Activated naive CD4-positive, alpha-beta T cell treated with anti-CD3 and anti-CD28 coated beads, Interleukin-2, amount 50 U/mL, for 24 hours (primary cell): ENCODE data around the gene TMEM127.
A peak's percentile ranks its signal among the peaks of the same experiment; 100 is the strongest.
"Not testable (repeated sequence)": the region's sequence is repeated elsewhere in the genome, so short reads cannot be mapped to it uniquely, and the experiment has no call there.

Experiments used
- H3K27ac Mint-ChIP-seq: one replicate; pipeline ENCODE4 v1.8.0; 2021; ENCODE audit warnings: mild to moderate bottlenecking, mixed read lengths
- H3K27me3 Mint-ChIP-seq: one replicate; pipeline ENCODE4 v1.8.0; 2021; ENCODE audit warnings: mixed read lengths
- H3K36me3 Mint-ChIP-seq: one replicate; pipeline ENCODE4 v1.8.0; 2021; ENCODE audit warnings: mixed read lengths
- H3K4me1 Mint-ChIP-seq: one replicate; pipeline ENCODE4 v1.8.0; 2021; ENCODE audit warnings: mixed read lengths
- H3K4me3 Mint-ChIP-seq: one replicate; pipeline ENCODE4 v1.8.0; 2021; ENCODE audit warnings: mild to moderate bottlenecking, mixed read lengths
- H3K9me3 Mint-ChIP-seq: one replicate; pipeline ENCODE4 v1.8.0; 2021; ENCODE audit warnings: mixed read lengths

The TMEM127 gene

GRCh38 chr2:96265840-96266679 is at the start of gene TMEM127, which contains the start of gene CIAO1:
TMEM127 (minus strand) TSS chr2:96265997; CDS start chr2:96265381, 616 bp downstream.
CIAO1 (plus strand) TSS chr2:96266225; CDS start chr2:96266351, 126 bp downstream.
- Mint-ChIP-seq H3K9me3 (no peaks in the 10 kb centered on the region), H3K27ac (peak within 1 kb of the TSS; percentile 93), H3K4me3 (peak within 1 kb of the TSS; percentile 97), H3K27me3 (no peaks in the 10 kb centered on the region), H3K36me3 (peaks cover 11% of the 10 kb centered on the region), H3K4me1 (peaks cover 54% of the 10 kb centered on the region)

GRCh38 chr2:96315005-96315399 is 49.2 kb upstream of the TMEM127 start:
- peak overlapping the region; percentile 62 for H3K27ac Mint-ChIP-seq
- peaks cover 25% of the 10 kb centered on the region for H3K4me1 Mint-ChIP-seq
- H3K27me3 Mint-ChIP-seq = no peaks in the 10 kb centered on the region
- H3K9me3 Mint-ChIP-seq = no peaks in the 10 kb centered on the region
- no peak overlapping the region for H3K4me3 Mint-ChIP-seq
- no peaks in the 10 kb centered on the region for H3K36me3 Mint-ChIP-seq

GRCh38 chr2:96308248-96308647 is 42.5 kb upstream of the TMEM127 start:
- Mint-ChIP-seq H3K27me3 (no peaks in the 10 kb centered on the region), H3K27ac (no peak overlapping the region), H3K4me3 (no peak overlapping the region), H3K4me1 (peaks cover 33% of the 10 kb centered on the region), H3K9me3 (no peaks in the 10 kb centered on the region), H3K36me3 (peaks cover 12% of the 10 kb centered on the region)

- peak overlapping the region; percentile 99 for H3K27ac Mint-ChIP-seq
- H3K9me3 Mint-ChIP-seq = no peaks in the 10 kb centered on the region
- peaks cover 47% of the 10 kb centered on the region for H3K4me1 Mint-ChIP-seq
- peaks cover 21% of the 10 kb centered on the region for H3K36me3 Mint-ChIP-seq
- H3K4me3 Mint-ChIP-seq = peak overlapping the region; percentile 100
- no peaks in the 10 kb centered on the region for H3K27me3 Mint-ChIP-seq
Measured at GRCh38 chr2:96306370-96306769, 40.6 kb upstream of the TMEM127 start.

- Mint-ChIP-seq H3K36me3 (peaks cover 21% of the 10 kb centered on the region), H3K27ac (peak overlapping the region; percentile 99), H3K4me1 (peaks cover 51% of the 10 kb centered on the region), H3K4me3 (peak overlapping the region; percentile 100), H3K27me3 (no peaks in the 10 kb centered on the region), H3K9me3 (no peaks in the 10 kb centered on the region)
Measured at GRCh38 chr2:96305979-96306308, 40.1 kb upstream of the TMEM127 start.

- peaks cover 54% of the 10 kb centered on the region for H3K4me1 Mint-ChIP-seq
- peak within 1 kb of the TSS; percentile 100 for H3K4me3 Mint-ChIP-seq
- H3K36me3 Mint-ChIP-seq = peaks cover 24% of the 10 kb centered on the region
- no peaks in the 10 kb centered on the region for H3K27me3 Mint-ChIP-seq
- H3K9me3 Mint-ChIP-seq = no peaks in the 10 kb centered on the region
- H3K27ac Mint-ChIP-seq = peak within 1 kb of the TSS; percentile 99
Measured at GRCh38 chr2:96305091-96305978, 39.5 kb upstream of the TMEM127 start, which contains the start of gene SNRNP200. SNRNP200 (minus strand) TSS chr2:96305546; CDS start chr2:96305437, 109 bp downstream.

- no peaks in the 10 kb centered on the region for H3K9me3 Mint-ChIP-seq
- peaks cover 54% of the 10 kb centered on the region for H3K4me1 Mint-ChIP-seq
- no peaks in the 10 kb centered on the region for H3K27me3 Mint-ChIP-seq
- peak overlapping the region; percentile 99 for H3K27ac Mint-ChIP-seq
- peak overlapping the region; percentile 100 for H3K4me3 Mint-ChIP-seq
- peaks cover 24% of the 10 kb centered on the region for H3K36me3 Mint-ChIP-seq
Measured at GRCh38 chr2:96304606-96305005, 38.8 kb upstream of the TMEM127 start.

GRCh38 chr2:96301865-96302264 is 36.1 kb upstream of the TMEM127 start:
- peak overlapping the region; percentile 11 for H3K27ac Mint-ChIP-seq
- H3K4me1 Mint-ChIP-seq = peaks cover 62% of the 10 kb centered on the region
- H3K36me3 Mint-ChIP-seq = peaks cover 34% of the 10 kb centered on the region
- peak overlapping the region; percentile 13 for H3K4me3 Mint-ChIP-seq
- no peaks in the 10 kb centered on the region for H3K27me3 Mint-ChIP-seq
- no peaks in the 10 kb centered on the region for H3K9me3 Mint-ChIP-seq

GRCh38 chr2:96296925-96297324 is 31.1 kb upstream of the TMEM127 start:
- Mint-ChIP-seq H3K27ac (no peak overlapping the region), H3K9me3 (no peaks in the 10 kb centered on the region), H3K36me3 (peaks cover 28% of the 10 kb centered on the region), H3K27me3 (no peaks in the 10 kb centered on the region), H3K4me3 (no peak overlapping the region), H3K4me1 (peaks cover 21% of the 10 kb centered on the region)

- not testable (repeated sequence) for H3K9me3 Mint-ChIP-seq, H3K4me1 Mint-ChIP-seq, H3K27ac Mint-ChIP-seq, H3K27me3 Mint-ChIP-seq, H3K4me3 Mint-ChIP-seq
- H3K36me3 Mint-ChIP-seq = peaks cover 22% of the 10 kb centered on the region
Measured at GRCh38 chr2:96294271-96294670, 28.5 kb upstream of the TMEM127 start.

GRCh38 chr2:96291751-96292150 is 26.0 kb upstream of the TMEM127 start:
- Mint-ChIP-seq H3K4me1 (no peaks in the 10 kb centered on the region), H3K4me3 (no peak overlapping the region), H3K36me3 (peaks cover 23% of the 10 kb centered on the region), H3K9me3 (no peaks in the 10 kb centered on the region), H3K27me3 (no peaks in the 10 kb centered on the region), H3K27ac (no peak overlapping the region)

GRCh38 chr2:96287273-96287856 is 21.6 kb upstream of the TMEM127 start:
- H3K4me1 Mint-ChIP-seq = no peaks in the 10 kb centered on the region
- H3K36me3 Mint-ChIP-seq = peaks cover 12% of the 10 kb centered on the region
- no peaks in the 10 kb centered on the region for H3K9me3 Mint-ChIP-seq
- H3K27me3 Mint-ChIP-seq = no peaks in the 10 kb centered on the region
- no peak overlapping the region for H3K27ac Mint-ChIP-seq
- H3K4me3 Mint-ChIP-seq = no peak overlapping the region

GRCh38 chr2:96276787-96277499 is 11.1 kb upstream of the TMEM127 start:
- H3K27me3 Mint-ChIP-seq = no peaks in the 10 kb centered on the region
- peaks cover 11% of the 10 kb centered on the region for H3K36me3 Mint-ChIP-seq
- no peaks in the 10 kb centered on the region for H3K9me3 Mint-ChIP-seq
- H3K27ac Mint-ChIP-seq = no peak overlapping the region
- H3K4me1 Mint-ChIP-seq = no peaks in the 10 kb centered on the region
- H3K4me3 Mint-ChIP-seq = no peak overlapping the region

- Mint-ChIP-seq H3K9me3 (no peaks in the 10 kb centered on the region), H3K27me3 (no peaks in the 10 kb centered on the region), H3K27ac (peak overlapping the region; percentile 35), H3K4me1 (no peaks in the 10 kb centered on the region), H3K4me3 (no peak overlapping the region), H3K36me3 (peaks cover 5% of the 10 kb centered on the region)
Measured at GRCh38 chr2:96274355-96275056, 8.7 kb upstream of the TMEM127 start.
